ENCODE results near the gene GRAMD1B.

GRCh38 chr11:123439616-123440015, 9.5 kb downstream of the GRAMD1B start:
- TF ChIP-seq POLR2A (IDR thresholded peaks at IDR 0.05) (no peak), CTCF (IDR thresholded peaks at IDR 0.05) (no peak), POLR2AphosphoS5 (IDR thresholded peaks at IDR 0.05) (no peak)

Measured in suprapubic skin (tissue), 4 donors.